Tibial artery (tissue), 4 donors: ENCODE data around the gene TNRC6C.
"Not testable (repeated sequence)": the region's sequence is repeated elsewhere in the genome, so short reads cannot be mapped to it uniquely, and the experiment has no call there.

Experiments
- DNase-seq, 2 donors: peaks; one replicate each; pipeline ENCODE4 v3.0.0-alpha.2; 2019
- H3K27ac ChIP-seq, 2 donors: fragments of 200-600 bp; sonication (generic) in 1 of 2; 1 replicate in 1 of 2; 2 replicates in 1 of 2; pipeline ENCODE4 v1.5.1; 2018 to 2019; ENCODE audit warnings: mild to moderate bottlenecking in 1 of 2
- H3K27me3 ChIP-seq, 2 donors: fragments of 200-600 bp; sonication (generic) in 1 of 2; one replicate each; pipeline versions ENCODE4 v1.5.1 to v1.6.0; 2016 to 2019
- H3K36me3 ChIP-seq, 3 donors: fragments of 200-600 bp; sonication (generic) in 2 of 3; one replicate each; pipeline ENCODE4 v1.5.1; 2016 to 2019; ENCODE audit warnings: mild to moderate bottlenecking in 2 of 3
- H3K4me1 ChIP-seq, 4 donors: fragments of 200-600 bp; sonication (generic) in 2 of 4; 1 replicate in 3 of 4; 2 replicates in 1 of 4; pipeline ENCODE4 v1.5.1; 2016 to 2019
- H3K4me3 ChIP-seq, 2 donors: fragments of 200-600 bp; sonication (generic) in 1 of 2; 1 replicate in 1 of 2; 2 replicates in 1 of 2; pipeline ENCODE4 v1.5.1; 2018 to 2019; ENCODE audit warnings: mild to moderate bottlenecking in 2 of 2
- H3K9me3 ChIP-seq, 3 donors: fragments of 200-600 bp; sonication (generic) in 1 of 3; one replicate each; pipeline ENCODE4 v1.5.1; 2016 to 2019
- CTCF ChIP-seq, 2 experiments: fragments of 200-600 bp in 1 of 2; fragments of 450-650 bp in 1 of 2; IDR thresholded peaks; one replicate each; pipeline ENCODE4 v1.5.1; 2017 to 2019; ENCODE audit warnings: antibody characterized with exemption in 2 of 2, mild to moderate bottlenecking in 1 of 2, moderate library complexity in 1 of 2
- intact Hi-C: fragments of 100-400 bp; cut with DNase I; formaldehyde crosslinking; loops from one replicate; pipeline ENCODE4 v1.15.0; 2023; ENCODE audit warnings: low total_unique reads

The TNRC6C gene

DNA sequence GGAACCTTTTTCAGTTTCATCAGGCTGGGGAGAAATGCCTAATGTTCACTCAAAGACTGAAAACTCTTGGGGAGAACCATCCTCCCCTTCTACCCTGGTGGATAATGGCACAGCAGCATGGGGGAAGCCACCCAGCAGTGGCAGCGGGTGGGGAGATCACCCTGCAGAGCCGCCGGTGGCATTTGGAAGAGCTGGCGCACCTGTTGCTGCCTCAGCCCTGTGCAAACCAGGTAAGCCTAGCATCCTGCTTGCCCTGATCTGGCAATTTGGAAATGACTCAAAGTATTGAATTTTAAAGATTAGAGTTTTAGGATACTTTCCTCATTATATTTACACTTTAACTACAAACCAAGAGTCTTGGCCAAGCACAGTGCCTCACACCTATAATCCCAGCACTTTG lies 106.2 kb downstream of the TNRC6C start:
- no peaks in the 10 kb centered on the region for H3K9me3 ChIP-seq
- peaks cover 0 to 2% (median 0%) of the 10 kb centered on the region in 4 donors for H3K4me1 ChIP-seq
- no peak for TF ChIP-seq CTCF (IDR thresholded peaks at IDR 0.05)
- intact Hi-C loops, result no loop called here
- no peak overlapping the region for H3K4me3 ChIP-seq
- H3K27ac ChIP-seq, result no peak overlapping the region
- H3K27me3 ChIP-seq, result no peaks in the 10 kb centered on the region
- no peak for DNase-seq
- peaks cover 29 to 51% (median 37%) of the 10 kb centered on the region in 3 donors for H3K36me3 ChIP-seq

GRCh38 chr17:78066976-78067375 lies 108.5 kb downstream of the TNRC6C start:
- H3K27ac ChIP-seq, H3K4me3 ChIP-seq, DNase-seq, H3K4me1 ChIP-seq, H3K9me3 ChIP-seq, H3K27me3 ChIP-seq, intact Hi-C loops: not testable (repeated sequence)
- peaks cover 42 to 73% (median 49%) of the 10 kb centered on the region in 3 donors for H3K36me3 ChIP-seq

DNA sequence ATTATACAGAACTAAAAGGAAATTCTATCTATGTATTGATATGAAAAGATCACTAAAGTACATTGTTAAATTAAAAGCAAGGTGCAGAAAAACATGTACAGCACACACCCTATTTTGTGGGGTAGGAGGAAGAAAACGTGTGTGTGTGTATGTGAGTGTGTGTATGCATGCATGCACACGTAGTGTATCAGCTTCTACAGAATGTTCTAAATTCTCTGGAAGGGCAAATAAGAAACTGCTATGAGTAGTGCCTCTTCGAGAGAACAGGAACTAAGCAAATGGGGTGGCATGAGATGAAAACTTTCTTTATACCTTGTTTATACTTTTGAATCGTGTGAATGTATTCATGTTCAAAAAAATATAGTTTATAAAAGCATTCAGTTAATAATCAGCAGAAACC lies 111.2 kb downstream of the TNRC6C start:
- intact Hi-C loops, result no loop called here
- TF ChIP-seq CTCF (IDR thresholded peaks at IDR 0.05), result no peak
- H3K36me3 ChIP-seq, result peaks cover 69 to 99% (median 75%) of the 10 kb centered on the region in 3 donors

GRCh38 chr17:78072961-78073360 lies 114.5 kb downstream of the TNRC6C start:
- no peaks in the 10 kb centered on the region for H3K9me3 ChIP-seq
- H3K27ac ChIP-seq, result no peak overlapping the region
- H3K4me3 ChIP-seq, result no peak overlapping the region
- no peaks in the 10 kb centered on the region for H3K4me1 ChIP-seq
- H3K36me3 ChIP-seq, result peaks cover 82 to 100% (median 90%) of the 10 kb centered on the region in 3 donors
- TF ChIP-seq CTCF (IDR thresholded peaks at IDR 0.05), result no peak
- no peak for DNase-seq
- H3K27me3 ChIP-seq, result no peaks in the 10 kb centered on the region
- intact Hi-C loops, result no loop called here

More for the DNA sequence above, 111.2 kb downstream of the TNRC6C start:
- Histone ChIP-seq H3K4me3 (no peak overlapping the region), H3K27ac (no peak overlapping the region), H3K27me3 (no peaks in the 10 kb centered on the region), H3K9me3 (no peaks in the 10 kb centered on the region), H3K4me1 (no peaks in the 10 kb centered on the region)
- DNase-seq, result no peak

- no peak for DNase-seq
- Histone ChIP-seq H3K36me3 (peaks cover 82 to 100% (median 93%) of the 10 kb centered on the region in 3 donors), H3K27me3 (no peaks in the 10 kb centered on the region), H3K27ac (no peak overlapping the region), H3K4me3 (no peak overlapping the region), H3K9me3 (no peaks in the 10 kb centered on the region), H3K4me1 (no peaks in the 10 kb centered on the region)
- TF ChIP-seq CTCF (IDR thresholded peaks at IDR 0.05), result no peak
- intact Hi-C loops, result no loop called here
These were observed 116.5 kb downstream of the TNRC6C start for GRCh38 chr17:78075011-78075410.

GRCh38 chr17:78075545-78075944 lies 117.0 kb downstream of the TNRC6C start:
- intact Hi-C loops, result no loop called here
- no peaks in the 10 kb centered on the region for H3K27me3 ChIP-seq
- TF ChIP-seq CTCF (IDR thresholded peaks at IDR 0.05), result no peak
- H3K36me3 ChIP-seq, result peaks cover 88 to 100% (median 98%) of the 10 kb centered on the region in 3 donors
- H3K9me3 ChIP-seq, result no peaks in the 10 kb centered on the region
- H3K27ac ChIP-seq, result no peak overlapping the region
- H3K4me1 ChIP-seq, result no peaks in the 10 kb centered on the region
- no peak for DNase-seq
- H3K4me3 ChIP-seq, result no peak overlapping the region
